Measurements from ENCODE around the gene GPR107. TPM values are rescaled to one million over a fixed set of nuclear protein-coding genes. Genes with fewer than 3 reads are reported as not detected.
A peak's percentile ranks its signal among the peaks of the same experiment; 100 is the strongest.

The GPR107 gene
- polyA plus RNA-seq, 4 donors = 2.7 to 37.1 (median 12.8) TPM

- FAIRE-seq = no peak
- peak overlapping the region in 1 of 3 donors; percentile 45 for H3K27ac ChIP-seq (ENCODE audit: low read depth in 1 of 3, low read length in 2 of 3)
- no peak overlapping the region for H3K4me3 ChIP-seq (ENCODE audit: low read depth in 1 of 3, low read length in 3 of 3)
- peaks cover 0 to 11% (median 7%) of the 10 kb centered on the region in 3 donors for H3K4me1 ChIP-seq (ENCODE audit: control insufficient read depth in 3 of 3, insufficient read depth in 2 of 3, low read depth in 1 of 3, low read length in 2 of 3)
- no peak for DNase-seq
- H3K9me3 ChIP-seq (ENCODE audit: control insufficient read depth in 2 of 2, insufficient read depth in 1 of 2, low read depth in 1 of 2, low read length in 1 of 2) = peaks cover 0 to 3% of the 10 kb centered on the region in 2 donors
- no peaks in the 10 kb centered on the region for H3K27me3 ChIP-seq (ENCODE audit: control insufficient read depth in 3 of 3, insufficient read depth in 3 of 3, low read length in 3 of 3)
- peaks cover 0 to 2% (median 0%) of the 10 kb centered on the region in 3 donors for H3K36me3 ChIP-seq (ENCODE audit: control insufficient read depth in 3 of 3, insufficient read depth in 2 of 3, low read depth in 1 of 3, low read length in 3 of 3)
- WGBS, 3 donors = 74 to 92% (median 84%) methylated on average over 3 of the region's 3 CpGs
Measured at GRCh38 chr9:130030651-130031127, 23.0 kb upstream of the GPR107 start.

DNA sequence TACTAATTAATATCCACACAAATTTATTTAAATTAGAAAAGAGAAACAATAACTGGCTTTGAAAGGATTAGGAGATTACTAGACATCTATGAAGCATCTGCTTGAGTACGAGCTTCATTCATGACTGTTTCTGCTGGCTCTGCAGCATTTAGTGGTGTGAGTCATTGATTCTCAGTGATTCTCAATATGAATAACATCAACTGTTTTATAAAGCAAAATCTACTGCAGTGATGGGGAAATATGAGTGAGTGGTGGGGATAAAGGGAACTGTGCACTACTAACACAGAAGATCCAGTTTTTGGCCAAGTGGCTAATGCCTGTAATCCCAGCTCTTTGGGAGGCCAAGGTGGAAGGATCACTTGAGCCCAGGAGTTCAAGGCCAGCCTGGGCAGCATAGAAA lies 19.1 kb upstream of the GPR107 start:
- peaks cover 0 to 2% (median 0%) of the 10 kb centered on the region in 3 donors for H3K36me3 ChIP-seq (ENCODE audit: control insufficient read depth in 3 of 3, insufficient read depth in 2 of 3, low read depth in 1 of 3, low read length in 3 of 3)
- no peaks in the 10 kb centered on the region for H3K9me3 ChIP-seq (ENCODE audit: control insufficient read depth in 2 of 2, insufficient read depth in 1 of 2, low read depth in 1 of 2, low read length in 1 of 2)
- DNase-seq (no peak), FAIRE-seq (no peak)
- WGBS, 3 donors = 60 to 76% (median 68%) methylated on average over 1 of the region's 1 CpG
- peak overlapping the region in 1 of 3 donors; percentile 27 for H3K27ac ChIP-seq (ENCODE audit: low read depth in 1 of 3, low read length in 2 of 3)
- no peaks in the 10 kb centered on the region for H3K27me3 ChIP-seq (ENCODE audit: control insufficient read depth in 3 of 3, insufficient read depth in 3 of 3, low read length in 3 of 3)
- peaks cover 0 to 6% (median 0%) of the 10 kb centered on the region in 3 donors for H3K4me1 ChIP-seq (ENCODE audit: control insufficient read depth in 3 of 3, insufficient read depth in 2 of 3, low read depth in 1 of 3, low read length in 2 of 3)
- H3K4me3 ChIP-seq (ENCODE audit: low read depth in 1 of 3, low read length in 3 of 3) = no peak overlapping the region

GRCh38 chr9:130036099-130036498 lies 17.6 kb upstream of the GPR107 start:
- FAIRE-seq (no peak), DNase-seq (no peak)
- no peak overlapping the region for H3K4me3 ChIP-seq (ENCODE audit: low read depth in 1 of 3, low read length in 3 of 3)
- H3K27me3 ChIP-seq (ENCODE audit: control insufficient read depth in 3 of 3, insufficient read depth in 3 of 3, low read length in 3 of 3) = peaks cover 0 to 5% (median 2%) of the 10 kb centered on the region in 3 donors
- H3K27ac ChIP-seq (ENCODE audit: low read depth in 1 of 3, low read length in 2 of 3) = no peak overlapping the region
- peaks cover 0 to 3% (median 2%) of the 10 kb centered on the region in 3 donors for H3K4me1 ChIP-seq (ENCODE audit: control insufficient read depth in 3 of 3, insufficient read depth in 2 of 3, low read depth in 1 of 3, low read length in 2 of 3)
- no peaks in the 10 kb centered on the region for H3K9me3 ChIP-seq (ENCODE audit: control insufficient read depth in 2 of 2, insufficient read depth in 1 of 2, low read depth in 1 of 2, low read length in 1 of 2)
- H3K36me3 ChIP-seq (ENCODE audit: control insufficient read depth in 3 of 3, insufficient read depth in 2 of 3, low read depth in 1 of 3, low read length in 3 of 3) = peaks cover 0 to 2% (median 0%) of the 10 kb centered on the region in 3 donors

GRCh38 chr9:130039528-130040147 lies 14.1 kb upstream of the GPR107 start:
- peaks cover 0 to 18% (median 0%) of the 10 kb centered on the region in 3 donors for H3K4me1 ChIP-seq (ENCODE audit: control insufficient read depth in 3 of 3, insufficient read depth in 2 of 3, low read depth in 1 of 3, low read length in 2 of 3)
- H3K27me3 ChIP-seq (ENCODE audit: control insufficient read depth in 3 of 3, insufficient read depth in 3 of 3, low read length in 3 of 3) = peaks cover 0 to 23% (median 2%) of the 10 kb centered on the region in 3 donors
- H3K4me3 ChIP-seq (ENCODE audit: low read depth in 1 of 3, low read length in 3 of 3) = no peak overlapping the region
- H3K36me3 ChIP-seq (ENCODE audit: control insufficient read depth in 3 of 3, insufficient read depth in 2 of 3, low read depth in 1 of 3, low read length in 3 of 3) = peaks cover 0 to 2% (median 0%) of the 10 kb centered on the region in 3 donors
- no peaks in the 10 kb centered on the region for H3K9me3 ChIP-seq (ENCODE audit: control insufficient read depth in 2 of 2, insufficient read depth in 1 of 2, low read depth in 1 of 2, low read length in 1 of 2)
- WGBS, 3 donors = 61 to 78% (median 63%) methylated on average over 6 of the region's 6 CpGs
- DNase-seq (no peak), FAIRE-seq (no peak)
- peak overlapping the region in 1 of 3 donors; percentile 74 for H3K27ac ChIP-seq (ENCODE audit: low read depth in 1 of 3, low read length in 2 of 3)

GRCh38 chr9:130040984-130041647 lies 12.6 kb upstream of the GPR107 start:
- H3K9me3 ChIP-seq (ENCODE audit: control insufficient read depth in 2 of 2, insufficient read depth in 1 of 2, low read depth in 1 of 2, low read length in 1 of 2) = no peaks in the 10 kb centered on the region

DNA sequence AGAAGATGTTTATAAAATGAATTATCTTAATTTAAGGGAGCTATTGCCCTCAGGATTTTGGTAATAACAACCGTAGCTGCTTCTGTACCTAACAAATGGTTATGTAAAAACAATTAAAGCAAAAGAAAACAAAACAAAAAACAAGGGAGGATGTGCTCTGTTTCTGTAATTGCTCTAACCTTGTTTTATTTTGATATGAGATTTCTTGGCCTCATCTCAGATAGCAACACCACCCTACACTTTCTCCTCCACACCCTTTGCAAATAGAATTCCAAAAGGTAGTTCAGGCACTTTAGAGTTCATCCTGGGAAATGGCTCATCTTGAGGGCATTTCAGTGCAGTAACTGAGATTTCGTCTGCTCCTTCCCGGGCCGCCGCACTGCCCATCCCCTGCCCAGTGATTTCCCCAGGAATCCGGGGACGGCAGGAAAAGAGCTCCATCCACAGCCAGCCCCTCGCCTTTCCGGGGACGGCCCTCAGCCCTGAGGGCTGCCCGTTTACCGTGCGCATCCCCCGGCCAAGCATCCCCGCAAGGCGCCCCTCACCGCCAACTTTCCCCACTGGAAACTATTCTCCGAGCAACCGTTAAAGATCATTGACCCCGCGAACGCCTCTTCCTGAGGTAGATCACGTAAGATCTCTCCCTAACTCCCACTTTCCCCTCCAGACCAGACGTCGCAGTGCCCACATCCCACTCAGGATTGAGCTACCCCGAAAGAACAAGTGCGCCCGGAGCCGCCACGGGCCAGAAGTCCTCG lies 11.9 kb upstream of the GPR107 start:
- FAIRE-seq (no peak), DNase-seq (no peak)
- Histone ChIP-seq H3K4me1 (ENCODE audit: control insufficient read depth in 3 of 3, insufficient read depth in 2 of 3, low read depth in 1 of 3, low read length in 2 of 3) (peaks cover 0 to 18% (median 3%) of the 10 kb centered on the region in 3 donors), H3K9me3 (ENCODE audit: control insufficient read depth in 2 of 2, insufficient read depth in 1 of 2, low read depth in 1 of 2, low read length in 1 of 2) (no peaks in the 10 kb centered on the region), H3K36me3 (ENCODE audit: control insufficient read depth in 3 of 3, insufficient read depth in 2 of 3, low read depth in 1 of 3, low read length in 3 of 3) (no peaks in the 10 kb centered on the region), H3K4me3 (ENCODE audit: low read depth in 1 of 3, low read length in 3 of 3) (peak overlapping the region; percentile 73 to 96 (median 82)), H3K27me3 (ENCODE audit: control insufficient read depth in 3 of 3, insufficient read depth in 3 of 3, low read length in 3 of 3) (peaks cover 0 to 23% (median 2%) of the 10 kb centered on the region in 3 donors), H3K27ac (ENCODE audit: low read depth in 1 of 3, low read length in 2 of 3) (peak overlapping the region; percentile 71 to 95 (median 94))
- WGBS, 3 donors = 0 to 1% (median 1%) methylated on average over 27 to 31 of the region's 31 CpGs

More at GRCh38 chr9:130040984-130041647, 12.6 kb upstream of the GPR107 start:
- no peak for FAIRE-seq
- H3K36me3 ChIP-seq (ENCODE audit: control insufficient read depth in 3 of 3, insufficient read depth in 2 of 3, low read depth in 1 of 3, low read length in 3 of 3) = no peaks in the 10 kb centered on the region
- WGBS, 3 donors = 57 to 74% (median 69%) methylated on average over 7 of the region's 7 CpGs
- peaks cover 0 to 23% (median 2%) of the 10 kb centered on the region in 3 donors for H3K27me3 ChIP-seq (ENCODE audit: control insufficient read depth in 3 of 3, insufficient read depth in 3 of 3, low read length in 3 of 3)
- H3K27ac ChIP-seq (ENCODE audit: low read depth in 1 of 3, low read length in 2 of 3) = peak overlapping the region in 2 of 3 donors; percentile 4 to 52
- DNase-seq = no peak
- H3K4me1 ChIP-seq (ENCODE audit: control insufficient read depth in 3 of 3, insufficient read depth in 2 of 3, low read depth in 1 of 3, low read length in 2 of 3) = peaks cover 0 to 18% (median 3%) of the 10 kb centered on the region in 3 donors
- peak overlapping the region in 2 of 3 donors; percentile 73 to 96 for H3K4me3 ChIP-seq (ENCODE audit: low read depth in 1 of 3, low read length in 3 of 3)

- peaks cover 0 to 23% (median 2%) of the 10 kb centered on the region in 3 donors for H3K27me3 ChIP-seq (ENCODE audit: control insufficient read depth in 3 of 3, insufficient read depth in 3 of 3, low read length in 3 of 3)
- H3K4me1 ChIP-seq (ENCODE audit: control insufficient read depth in 3 of 3, insufficient read depth in 2 of 3, low read depth in 1 of 3, low read length in 2 of 3) = peaks cover 0 to 18% (median 3%) of the 10 kb centered on the region in 3 donors
- no peaks in the 10 kb centered on the region for H3K36me3 ChIP-seq (ENCODE audit: control insufficient read depth in 3 of 3, insufficient read depth in 2 of 3, low read depth in 1 of 3, low read length in 3 of 3)
- FAIRE-seq = no peak
- no peaks in the 10 kb centered on the region for H3K9me3 ChIP-seq (ENCODE audit: control insufficient read depth in 2 of 2, insufficient read depth in 1 of 2, low read depth in 1 of 2, low read length in 1 of 2)
- H3K4me3 ChIP-seq (ENCODE audit: low read depth in 1 of 3, low read length in 3 of 3) = peak overlapping the region; percentile 73 to 96 (median 82)
- peak in 1 of 2 donors; percentile 64 for DNase-seq
- WGBS, 3 donors = 1 to 2% (median 1%) methylated on average over 42 to 68 of the region's 68 CpGs
- peak overlapping the region; percentile 71 to 95 (median 94) for H3K27ac ChIP-seq (ENCODE audit: low read depth in 1 of 3, low read length in 2 of 3)
Measured at GRCh38 chr9:130042406-130042884, 11.3 kb upstream of the GPR107 start.
